ENCODE data around the gene SLC44A4. TPM values are rescaled to one million over a fixed set of nuclear protein-coding genes. Genes with fewer than 3 reads are reported as not detected.

Gene SLC44A4
- total and polyA plus RNA-seq, 11 donors = 0.07 TPM; not detected in 10

- peaks cover 0 to 7% (median 0%) of the 10 kb centered on the region in 9 donors for H3K36me3 ChIP-seq
- H3K27ac ChIP-seq = peak overlapping the region in 10 of 12 donors; percentile 12 to 99 (median 66)
- TF ChIP-seq, protein P1, sequence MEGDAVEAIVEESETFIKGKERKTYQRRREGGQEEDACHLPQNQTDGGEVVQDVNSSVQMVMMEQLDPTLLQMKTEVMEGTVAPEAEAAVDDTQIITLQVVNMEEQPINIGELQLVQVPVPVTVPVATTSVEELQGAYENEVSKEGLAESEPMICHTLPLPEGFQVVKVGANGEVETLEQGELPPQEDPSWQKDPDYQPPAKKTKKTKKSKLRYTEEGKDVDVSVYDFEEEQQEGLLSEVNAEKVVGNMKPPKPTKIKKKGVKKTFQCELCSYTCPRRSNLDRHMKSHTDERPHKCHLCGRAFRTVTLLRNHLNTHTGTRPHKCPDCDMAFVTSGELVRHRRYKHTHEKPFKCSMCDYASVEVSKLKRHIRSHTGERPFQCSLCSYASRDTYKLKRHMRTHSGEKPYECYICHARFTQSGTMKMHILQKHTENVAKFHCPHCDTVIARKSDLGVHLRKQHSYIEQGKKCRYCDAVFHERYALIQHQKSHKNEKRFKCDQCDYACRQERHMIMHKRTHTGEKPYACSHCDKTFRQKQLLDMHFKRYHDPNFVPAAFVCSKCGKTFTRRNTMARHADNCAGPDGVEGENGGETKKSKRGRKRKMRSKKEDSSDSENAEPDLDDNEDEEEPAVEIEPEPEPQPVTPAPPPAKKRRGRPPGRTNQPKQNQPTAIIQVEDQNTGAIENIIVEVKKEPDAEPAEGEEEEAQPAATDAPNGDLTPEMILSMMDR (IDR thresholded peaks at IDR 0.05) = no peak
- TF ChIP-seq POLR2A (IDR thresholded peaks at IDR 0.05) = no peak
- peak overlapping the region; percentile 26 to 86 (median 68) for H3K4me3 ChIP-seq
- DNase-seq (no peak), ATAC-seq (no peak)
- 38 to 63% (median 55%) methylated on average over 6 of the region's 6 CpGs for WGBS, 4 donors
- no peaks in the 10 kb centered on the region for H3K27me3 ChIP-seq
- H3K4me1 ChIP-seq = peaks cover 4 to 46% (median 30%) of the 10 kb centered on the region in 12 donors
- no peaks in the 10 kb centered on the region for H3K9me3 ChIP-seq
- intact Hi-C loops (cut with DNase I) = loop anchor here (1.0 to 10.0 kb wide), 16 partner anchors 36 to 286 kb away; partner anchors contain the start of genes LY6G5C (in 9 of the 10), ATP6V1G2 (in 2 of the 10), CSNK2B (in 2 of the 10) and DDAH2 (in 2 of the 10)
Observed at GRCh38 chr6:31830886-31831335, 47.9 kb downstream of the SLC44A4 start.

GRCh38 chr6:31829633-31830283 is 49.0 kb downstream of the SLC44A4 start:
- WGBS, 4 donors = 0 to 2% (median 1%) methylated on average over 12 to 15 of the region's 15 CpGs
- TF ChIP-seq, protein P1 (IDR thresholded peaks at IDR 0.05) = peak in 11 of 12 donors; percentile 20 to 66 (median 52)
- TF ChIP-seq POLR2A (IDR thresholded peaks at IDR 0.05) = no peak
- intact Hi-C loops (cut with DNase I) = loop anchor here (1.0 to 10.0 kb wide), 17 partner anchors 35 to 285 kb away; partner anchors contain the start of genes LY6G5C (in 9 of the 10), ATP6V1G2 (in 2 of the 10), CLIC1 (in 2 of the 10) and CSNK2B (in 2 of the 10)

DNA sequence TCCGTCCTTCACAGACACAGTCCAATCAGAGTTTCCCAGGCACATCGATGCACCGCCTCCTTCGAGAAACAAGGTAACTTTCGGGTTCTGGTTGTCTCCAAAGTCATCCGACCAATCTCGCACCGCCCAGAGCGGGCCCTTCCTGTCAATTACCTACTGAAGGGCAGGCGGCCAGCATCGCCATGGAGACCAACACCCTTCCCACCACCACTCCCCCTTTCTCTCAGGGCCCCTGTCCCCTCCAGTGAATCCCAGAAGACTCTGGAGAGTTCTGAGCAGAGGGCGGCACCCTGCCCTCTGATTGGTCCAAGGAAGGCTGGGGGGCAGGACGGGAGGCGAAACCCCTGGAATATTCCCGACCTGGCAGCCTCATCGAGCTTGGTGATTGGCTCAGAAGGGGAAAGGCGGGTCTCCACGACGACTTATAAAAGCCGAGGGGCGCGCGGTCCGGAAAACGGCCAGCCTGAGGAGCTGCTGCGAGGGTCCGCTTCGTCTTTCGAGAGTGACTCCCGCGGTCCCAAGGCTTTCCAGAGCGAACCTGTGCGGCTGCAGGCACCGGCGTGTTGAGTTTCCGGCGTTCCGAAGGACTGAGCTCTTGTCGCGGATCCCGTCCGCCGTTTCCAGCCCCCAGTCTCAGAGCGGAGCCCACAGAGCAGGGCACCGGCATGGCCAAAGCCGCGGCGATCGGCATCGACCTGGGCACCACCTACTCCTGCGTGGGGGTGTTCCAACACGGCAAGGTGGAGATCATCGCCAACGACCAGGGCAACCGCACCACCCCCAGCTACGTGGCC is 51.3 kb downstream of the SLC44A4 start, which contains the start of gene HSPA1B:
TSS of gene HSPA1B (plus strand) at position 453 of the 794 bp plus-strand sequence. CDS start at position 666, 213 bp downstream.
- H3K9me3 ChIP-seq = no peaks in the 10 kb centered on the region
- peaks cover 0 to 7% (median 0%) of the 10 kb centered on the region in 9 donors for H3K36me3 ChIP-seq
- peak; percentile 100 for TF ChIP-seq POLR2A (IDR thresholded peaks at IDR 0.05)
- TF ChIP-seq, protein P1 (IDR thresholded peaks at IDR 0.05) = no peak
- H3K27me3 ChIP-seq = no peaks in the 10 kb centered on the region
- intact Hi-C loops (cut with DNase I) = loop anchor here in 2 of 10 donors (2.0 to 5.0 kb wide), 3 partner anchors 33 to 97 kb away; partner anchors contain the start of genes CLIC1 (in 1 of the 2) and VARS1 (in 1 of the 2)
- peak; percentile 98 to 100 (median 99) for DNase-seq
- H3K4me1 ChIP-seq = peaks cover 0 to 52% (median 30%) of the 10 kb centered on the region in 12 donors
- 0% methylated on average over 29 to 52 of the region's 56 CpGs for whole genome bisulfite sequencing, 4 donors
- peak; percentile 94 to 97 (median 96) for ATAC-seq
- H3K4me3 ChIP-seq = peak within 1 kb of the TSS; percentile 41 to 82 (median 73)
- H3K27ac ChIP-seq = peak within 1 kb of the TSS; percentile 89 to 98 (median 96)

More at GRCh38 chr6:31829633-31830283, 49.0 kb downstream of the SLC44A4 start:
- Histone ChIP-seq H3K4me1 (peaks cover 4 to 49% (median 26%) of the 10 kb centered on the region in 12 donors), H3K27ac (peak overlapping the region in 11 of 12 donors; percentile 13 to 99 (median 60)), H3K9me3 (no peaks in the 10 kb centered on the region), H3K36me3 (peaks cover 0 to 7% (median 0%) of the 10 kb centered on the region in 9 donors), H3K27me3 (no peaks in the 10 kb centered on the region), H3K4me3 (peak overlapping the region; percentile 26 to 86 (median 68))
- DNase-seq (no peak), ATAC-seq (no peak)
